Measurements from ENCODE around the gene CELA3A.
"Not testable (repeated sequence)": the region's sequence is repeated elsewhere in the genome, so short reads cannot be mapped to it uniquely, and the experiment has no call there.

Gene CELA3A

DNA sequence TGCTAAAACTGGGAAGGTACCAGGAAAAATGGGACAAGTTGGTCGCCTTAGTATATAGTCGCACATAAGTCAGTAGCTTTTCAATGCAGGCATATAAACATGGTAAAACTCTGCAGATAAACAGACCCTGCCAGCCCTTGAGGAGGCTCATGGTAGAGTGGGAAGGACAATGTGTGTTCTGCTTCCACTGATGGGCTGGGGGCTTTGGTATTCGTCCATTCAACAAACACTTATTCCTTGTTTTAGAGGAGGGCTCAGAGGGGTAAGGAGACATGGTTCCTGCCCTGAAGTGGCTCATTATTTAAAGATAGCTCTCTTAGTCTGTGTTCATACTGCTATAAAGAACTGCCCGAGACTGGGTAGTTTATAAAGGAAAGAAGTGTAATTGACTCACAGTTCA is 11.3 kb downstream of the CELA3A start:
- in situ Hi-C loops (cut with MboI; ENCODE audit: low sequenced_read_pairs): not testable (repeated sequence)

DNA sequence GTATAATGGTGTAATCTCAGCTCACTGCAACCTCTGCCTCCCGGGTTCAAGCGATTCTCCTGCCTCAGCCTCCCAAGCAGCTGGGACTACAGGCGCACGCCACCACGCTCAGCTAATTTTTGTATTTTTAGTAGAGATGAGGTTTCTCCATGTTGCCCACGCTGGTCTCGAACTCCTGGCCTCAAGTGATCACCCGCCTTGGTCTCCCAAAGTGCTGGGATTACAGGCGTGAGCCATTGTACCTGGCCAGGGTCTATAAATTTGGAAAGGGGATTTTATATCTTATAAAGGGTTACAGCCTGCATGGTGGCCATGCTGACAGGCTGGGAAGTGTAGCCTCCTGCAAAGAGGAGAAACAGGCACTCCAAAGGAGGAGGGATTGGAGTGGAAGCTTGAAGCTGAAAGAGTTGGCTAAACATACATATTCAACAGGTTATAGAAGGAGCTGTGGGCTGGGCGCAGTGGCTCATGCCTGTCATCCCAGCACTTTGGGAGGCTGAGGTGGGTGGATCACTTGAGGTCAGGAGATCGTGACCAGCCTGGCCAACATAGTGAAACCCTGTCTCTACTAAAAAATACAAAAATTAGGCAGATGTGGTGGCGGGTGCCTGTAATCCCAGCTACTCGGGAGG is 13.2 kb downstream of the CELA3A start:
- in situ Hi-C loops (cut with MboI; ENCODE audit: low sequenced_read_pairs): not testable (repeated sequence)

DNA sequence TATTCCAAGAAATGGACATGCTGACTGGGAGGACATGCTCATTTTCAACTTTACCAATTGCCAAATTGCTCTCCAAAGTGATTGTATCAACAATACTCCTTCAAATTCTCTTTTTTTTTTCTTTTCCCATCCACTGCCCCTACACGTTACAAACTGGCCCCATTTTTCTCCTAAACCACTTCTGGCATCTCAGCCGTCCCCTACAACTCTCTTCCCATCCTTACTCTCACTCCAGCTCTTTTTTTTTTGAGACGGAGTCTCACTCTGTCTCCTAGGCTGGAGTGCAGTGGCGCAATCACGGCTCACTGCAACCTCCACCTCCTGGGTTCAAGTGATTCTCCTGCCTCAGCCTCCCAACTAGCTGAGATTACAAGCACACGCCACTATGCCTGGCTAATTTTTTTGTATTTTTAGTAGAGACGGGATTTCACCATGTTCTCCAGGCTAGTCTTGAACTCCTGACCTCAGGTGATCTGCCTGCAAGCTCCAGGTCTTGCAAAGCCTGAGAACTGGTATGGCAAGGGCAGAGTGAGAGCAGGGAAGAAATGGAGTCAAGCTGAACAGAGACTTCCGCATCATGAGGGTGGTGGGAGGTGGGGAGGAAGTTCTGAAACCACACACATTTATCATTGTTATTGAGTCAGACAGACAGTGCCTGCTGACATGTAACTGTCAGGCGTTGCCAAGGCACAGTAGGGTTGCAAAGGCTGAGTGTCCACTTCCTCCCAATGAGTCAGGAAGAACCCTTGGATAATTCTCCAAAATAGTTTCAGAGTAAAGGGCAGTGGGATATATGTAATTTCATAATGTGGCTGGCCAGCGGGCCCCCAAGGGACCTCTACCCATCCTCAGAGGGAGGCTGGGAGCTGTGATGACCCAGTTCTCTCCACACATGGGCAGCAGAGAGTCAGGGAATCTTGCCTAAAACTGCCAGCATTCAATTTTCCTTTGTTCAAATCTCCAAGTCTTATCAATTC is 17.4 kb downstream of the CELA3A start:
- in situ Hi-C loops (cut with MboI; ENCODE audit: low sequenced_read_pairs): no loop called here

DNA sequence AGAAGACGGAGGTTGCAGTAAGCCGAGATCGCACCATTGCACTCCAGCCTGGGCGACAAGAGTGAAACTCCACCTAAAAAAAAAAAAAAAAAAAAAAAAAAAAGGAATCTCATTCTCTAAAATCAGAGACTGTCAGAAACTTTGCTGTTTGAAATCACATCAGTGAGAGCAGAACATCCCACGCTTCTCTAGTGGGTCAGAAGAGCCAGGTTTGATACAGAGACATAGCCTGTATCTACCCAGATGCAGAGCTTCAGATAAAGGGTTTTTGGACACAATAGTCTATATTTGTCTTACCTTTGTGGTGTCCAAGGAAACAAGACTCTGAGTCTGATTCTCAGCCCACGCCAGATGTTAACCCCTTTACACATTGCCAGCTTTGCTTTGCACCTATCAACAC is 19.6 kb downstream of the CELA3A start:
- in situ Hi-C loops (cut with MboI; ENCODE audit: low sequenced_read_pairs): no loop called here

DNA sequence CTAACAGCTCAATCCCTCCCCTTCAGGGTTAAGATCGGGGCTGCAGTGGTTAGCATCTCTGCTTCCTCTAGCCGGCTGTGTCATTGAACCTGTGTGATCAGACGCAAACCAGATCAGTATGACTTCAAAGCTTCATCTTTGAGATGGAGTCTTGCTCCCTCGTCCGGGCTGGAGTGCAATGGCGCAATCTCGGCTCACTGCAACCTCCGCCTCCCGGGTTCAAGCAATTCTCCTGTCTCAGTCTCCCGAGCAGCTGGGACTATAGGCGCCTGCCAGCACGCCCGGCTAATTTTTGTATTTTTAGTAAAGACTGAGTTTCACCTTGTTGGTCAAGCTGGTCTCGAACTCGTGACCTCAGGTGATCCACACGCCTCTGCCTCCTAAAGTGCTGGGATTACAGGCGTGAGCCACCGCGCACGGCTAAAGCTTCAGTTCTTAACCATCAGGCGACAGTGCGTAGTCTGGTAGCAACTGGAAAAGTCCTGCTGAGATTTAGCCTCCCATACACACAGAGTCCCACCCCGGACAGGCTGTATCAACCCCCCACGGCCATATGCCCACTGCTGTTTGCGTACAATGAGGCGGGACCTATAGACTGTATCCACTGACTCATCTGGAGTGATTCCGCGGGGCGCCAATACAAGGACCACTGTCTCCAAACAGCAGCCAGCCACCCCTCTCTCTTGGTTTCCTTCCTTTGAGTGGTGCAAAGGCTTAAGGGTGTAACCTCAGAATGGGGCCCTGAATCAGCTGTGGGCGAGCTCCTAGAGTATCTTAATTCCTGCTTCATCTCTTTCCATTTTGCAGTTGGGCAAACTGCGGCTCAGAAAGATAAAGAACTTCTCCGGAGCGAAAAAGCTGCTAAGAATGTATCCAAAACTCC is 23.3 kb downstream of the CELA3A start:
- in situ Hi-C loops (cut with MboI; ENCODE audit: low sequenced_read_pairs): no loop called here

DNA sequence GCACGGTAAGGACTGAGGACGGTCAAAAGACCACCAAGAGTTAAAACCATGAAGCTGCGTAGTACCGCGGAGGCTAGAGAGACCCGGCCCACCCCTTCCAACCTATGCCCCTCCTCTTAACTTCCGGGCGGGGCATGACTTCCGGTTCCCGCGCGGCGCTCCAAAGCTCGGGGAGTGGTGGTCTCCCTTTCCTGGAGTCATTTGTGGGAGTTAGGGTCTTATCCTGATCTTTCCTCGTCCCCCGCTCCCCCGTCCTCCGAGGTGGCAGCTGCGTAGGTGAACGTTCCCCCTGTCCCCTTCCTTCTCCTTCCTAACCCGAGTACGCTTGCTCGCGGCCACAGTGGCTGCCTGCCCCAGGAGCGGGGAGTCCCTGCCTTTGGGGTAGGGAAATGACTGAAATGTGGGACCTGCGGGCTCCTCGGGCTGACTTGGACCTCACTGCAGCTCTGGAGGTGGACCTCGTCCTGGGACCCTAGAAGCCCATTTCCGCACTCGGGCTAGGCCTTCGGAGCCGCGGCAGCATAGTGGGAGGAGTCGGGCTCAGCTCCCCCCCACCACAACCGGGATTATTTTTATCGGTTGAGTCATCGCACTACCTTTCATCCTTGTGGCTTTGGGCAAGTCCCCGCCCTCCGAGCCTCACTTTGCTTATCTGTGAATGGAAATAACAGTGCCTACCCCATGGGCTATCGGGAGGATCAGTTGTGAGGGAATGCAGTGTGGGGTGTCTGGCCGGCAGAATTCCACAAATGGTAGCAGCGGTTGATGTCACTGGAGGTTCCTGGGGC is 24.1 kb downstream of the CELA3A start:
- in situ Hi-C loops (cut with MboI; ENCODE audit: low sequenced_read_pairs): no loop called here

DNA sequence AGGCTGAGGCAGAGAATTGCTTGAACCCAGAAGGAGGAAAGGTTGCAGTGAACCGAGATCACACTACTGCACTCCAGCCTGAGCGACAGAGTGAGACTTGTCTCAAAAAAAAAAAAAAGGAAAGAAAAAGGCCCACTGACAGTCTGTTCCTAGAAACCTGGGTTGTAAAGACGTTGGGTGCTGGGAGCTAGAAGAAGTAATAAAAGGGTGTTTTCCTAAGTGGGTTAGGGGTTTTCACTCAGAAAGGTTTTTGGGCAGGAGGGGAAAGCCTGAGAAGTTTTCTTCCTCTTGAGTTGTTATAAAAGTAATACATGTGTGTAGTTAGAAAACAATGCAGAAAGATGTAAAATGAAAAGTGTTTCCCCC is 25.4 kb downstream of the CELA3A start:
- in situ Hi-C loops (cut with MboI; ENCODE audit: low sequenced_read_pairs): no loop called here

DNA sequence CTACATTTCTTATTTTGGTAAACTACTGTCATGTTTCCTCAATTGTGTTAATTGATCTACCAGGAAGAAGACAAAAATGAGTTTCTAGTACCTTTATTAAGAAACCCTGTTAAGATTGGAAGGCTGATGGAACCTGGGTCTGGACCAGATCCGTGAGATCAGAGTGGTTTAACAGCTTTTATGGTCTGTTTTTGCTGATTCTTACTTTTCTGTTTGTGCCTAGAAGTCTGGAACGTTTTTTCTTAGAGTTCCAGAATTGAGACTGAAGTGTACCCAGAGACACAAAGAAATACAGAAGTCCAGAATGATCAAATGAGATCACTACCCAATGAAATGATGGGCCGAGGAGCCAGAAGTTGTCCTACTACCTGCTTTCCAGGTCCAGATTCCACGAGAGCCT is 28.6 kb downstream of the CELA3A start:
- in situ Hi-C loops (cut with MboI; ENCODE audit: low sequenced_read_pairs): no loop called here

DNA sequence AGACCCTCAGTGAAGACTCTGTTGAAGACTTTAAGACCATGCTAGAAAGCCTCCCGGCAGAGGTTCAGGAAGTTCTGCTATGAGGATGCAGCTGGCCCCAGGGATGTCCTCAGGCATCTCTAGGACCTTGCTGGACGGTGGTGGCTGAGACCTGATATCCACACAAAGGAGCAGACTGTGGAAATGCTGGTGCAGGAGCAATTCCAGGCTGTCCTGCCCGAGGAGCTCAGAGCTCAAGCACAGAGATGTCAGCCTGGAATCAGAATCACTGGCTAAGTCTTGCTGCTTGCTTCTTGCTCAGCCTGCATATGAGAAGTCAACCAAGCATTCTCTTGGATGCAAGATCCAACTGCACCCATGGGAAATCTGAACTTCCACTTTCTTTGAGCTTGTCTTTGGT is 29.0 kb downstream of the CELA3A start:
- in situ Hi-C loops (cut with MboI; ENCODE audit: low sequenced_read_pairs): no loop called here

DNA sequence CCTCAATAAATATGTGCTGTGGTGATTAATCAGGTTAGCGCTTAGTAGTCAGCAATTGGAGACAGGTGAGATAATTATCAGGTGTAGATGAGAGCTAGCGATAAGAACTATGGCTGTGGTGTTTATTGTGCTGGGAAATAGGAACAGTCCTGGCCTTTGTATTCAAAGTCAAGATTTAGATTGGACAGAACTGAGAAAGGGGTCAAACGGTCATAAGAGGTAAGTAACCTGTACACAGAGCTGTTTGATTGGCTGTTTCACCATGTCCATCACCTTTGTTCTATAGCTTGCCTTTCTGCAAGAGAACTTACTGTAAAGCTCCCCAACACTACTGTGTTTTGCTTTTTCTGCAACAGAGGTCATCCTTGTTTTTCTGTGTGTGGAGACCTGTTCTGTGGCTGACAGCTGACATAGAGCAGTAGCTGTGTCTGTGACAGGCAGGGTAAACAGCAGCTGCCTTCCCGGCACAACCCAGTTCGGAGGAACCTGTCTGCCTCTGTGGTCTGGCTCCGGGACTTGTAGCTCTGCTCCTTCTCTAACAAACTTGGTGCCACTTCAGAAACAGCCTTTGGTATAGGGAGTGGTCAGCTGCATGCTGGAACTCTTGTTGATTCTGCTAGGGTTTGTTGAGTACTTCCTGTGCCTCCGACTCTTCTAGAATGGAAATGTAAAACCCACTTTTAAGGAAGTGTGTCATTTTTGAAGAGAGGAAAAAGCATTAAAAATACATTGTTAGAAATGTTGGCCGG is 29.9 kb downstream of the CELA3A start:
- in situ Hi-C loops (cut with MboI; ENCODE audit: low sequenced_read_pairs): no loop called here

DNA sequence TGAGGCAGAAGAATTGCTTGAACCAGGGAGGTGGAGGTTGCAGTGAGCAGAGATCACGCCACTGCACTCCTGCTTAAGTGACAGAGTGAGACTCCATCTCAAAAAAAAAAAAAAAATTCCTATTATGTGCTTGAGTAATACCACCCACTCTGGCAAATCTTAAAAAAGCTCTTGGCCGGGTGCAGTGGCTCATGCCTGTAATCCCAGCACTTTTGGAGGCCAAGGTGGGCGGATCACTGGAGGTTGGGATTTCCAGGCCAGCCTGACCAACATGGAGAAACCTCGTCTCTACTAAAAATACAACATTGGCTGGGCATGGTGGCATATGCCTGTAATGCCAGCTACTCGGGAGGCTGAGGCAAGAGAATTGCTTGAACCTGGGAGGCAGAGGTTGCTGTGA is 33.4 kb downstream of the CELA3A start:
- in situ Hi-C loops (cut with MboI; ENCODE audit: low sequenced_read_pairs): not testable (repeated sequence)

DNA sequence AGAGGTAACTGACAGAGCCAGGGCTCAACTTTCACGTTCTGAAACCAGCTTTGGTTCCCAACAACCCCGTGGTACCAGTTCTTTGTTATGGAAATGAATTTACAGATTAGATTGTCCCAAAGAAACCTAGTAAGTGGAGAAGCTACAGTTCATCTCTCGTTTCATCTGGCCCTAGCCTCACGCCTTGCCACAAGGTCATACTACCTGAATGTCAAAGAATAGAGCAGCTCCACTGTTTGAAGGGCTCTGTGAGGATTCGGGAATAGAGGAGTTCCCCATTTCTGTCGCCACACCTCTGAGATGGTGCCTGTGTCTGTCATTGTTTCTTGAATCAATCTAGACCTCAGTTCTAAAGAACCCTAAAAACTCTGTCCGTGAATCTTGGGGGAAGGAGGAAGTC is 36.1 kb downstream of the CELA3A start:
- in situ Hi-C loops (cut with MboI; ENCODE audit: low sequenced_read_pairs): no loop called here

DNA sequence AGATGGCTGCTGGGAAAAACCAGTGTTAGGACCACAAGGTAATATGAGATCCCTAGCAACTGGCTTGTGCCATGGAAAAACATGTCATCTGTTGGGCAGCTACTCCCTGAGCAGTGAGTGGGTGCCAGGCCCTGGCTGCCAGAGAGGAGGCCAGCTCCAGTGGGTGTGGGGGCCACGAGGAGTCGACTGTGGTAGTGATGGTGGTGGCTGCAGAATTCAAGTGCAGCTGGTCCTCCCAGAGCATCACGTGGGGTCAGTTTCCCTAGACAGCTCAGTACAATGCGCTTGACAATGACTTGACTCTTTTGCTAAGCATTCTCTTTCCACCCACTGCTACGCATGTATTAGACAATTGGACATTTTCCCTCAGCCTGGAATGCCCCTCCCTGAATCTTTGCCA is 36.6 kb downstream of the CELA3A start:
- in situ Hi-C loops (cut with MboI; ENCODE audit: low sequenced_read_pairs): no loop called here

DNA sequence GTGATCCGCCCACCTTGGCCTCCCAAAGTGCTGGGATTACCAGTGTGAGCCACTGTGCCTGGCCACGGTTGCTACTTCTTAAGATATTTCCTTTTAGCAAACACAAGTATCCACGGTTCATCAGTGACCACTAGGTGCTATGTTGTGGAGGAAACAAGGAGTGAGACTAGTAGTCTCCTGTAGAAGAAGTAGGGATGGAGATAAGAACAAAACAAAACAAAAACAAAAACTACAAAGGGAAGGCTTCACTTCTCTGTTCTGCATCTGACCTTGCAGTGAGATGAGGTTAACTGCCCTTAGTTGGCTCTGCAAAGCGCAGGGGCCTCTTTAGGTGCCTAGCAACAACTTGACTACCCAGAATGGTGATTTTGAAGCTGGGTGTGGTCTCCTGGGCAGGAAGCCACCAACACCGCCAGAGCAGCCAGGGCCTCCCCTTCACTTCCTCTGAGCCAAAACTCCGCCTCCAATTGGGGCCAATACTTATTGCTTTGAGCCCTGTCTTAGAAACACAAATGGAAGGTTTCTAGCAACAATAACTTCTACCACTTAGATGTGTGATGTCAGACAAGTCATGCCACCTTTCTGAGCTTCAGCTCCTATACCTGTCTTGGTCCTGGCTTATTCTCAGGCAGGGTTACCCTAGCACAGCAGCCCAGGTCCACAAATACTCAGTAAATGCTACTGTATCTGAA is 38.3 kb downstream of the CELA3A start:
- in situ Hi-C loops (cut with MboI; ENCODE audit: low sequenced_read_pairs): no loop called here

DNA sequence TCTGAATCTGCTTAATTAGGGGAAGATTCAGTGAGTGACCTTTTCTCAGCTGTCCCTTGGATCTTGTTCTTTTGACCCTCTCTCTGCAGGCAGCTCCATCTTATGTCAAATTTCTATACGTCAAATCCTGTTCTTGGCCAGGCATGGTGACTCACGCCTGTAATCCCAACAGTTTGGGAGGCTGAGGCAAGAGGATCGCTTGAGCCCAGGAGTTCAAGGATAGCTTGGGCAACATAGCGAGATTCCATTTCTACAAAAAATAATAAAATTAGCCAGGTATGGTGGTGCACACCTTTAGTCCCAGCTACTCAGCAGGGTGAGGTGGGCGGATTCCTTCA is 38.8 kb downstream of the CELA3A start:
- in situ Hi-C loops (cut with MboI; ENCODE audit: low sequenced_read_pairs): no loop called here

DNA sequence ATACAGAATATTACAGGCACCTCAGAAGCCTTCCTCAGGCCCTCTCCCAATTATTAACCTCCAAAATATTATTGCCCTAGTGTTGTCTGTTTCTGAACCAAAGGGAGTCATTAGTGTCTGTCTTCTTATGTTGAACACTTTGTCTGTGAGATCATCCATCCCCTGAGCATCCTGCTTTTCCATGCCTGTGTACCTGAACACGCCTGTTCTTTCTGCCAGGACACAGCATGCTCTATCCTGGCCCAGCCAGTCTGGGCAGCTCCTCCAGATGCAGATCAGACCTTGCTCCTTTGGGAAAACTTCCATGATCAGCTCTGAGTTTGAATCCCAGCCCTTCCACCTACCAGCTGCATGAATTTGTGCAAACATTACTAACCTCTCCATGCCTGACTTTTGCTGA is 40.0 kb downstream of the CELA3A start:
- in situ Hi-C loops (cut with MboI; ENCODE audit: low sequenced_read_pairs): no loop called here

DNA sequence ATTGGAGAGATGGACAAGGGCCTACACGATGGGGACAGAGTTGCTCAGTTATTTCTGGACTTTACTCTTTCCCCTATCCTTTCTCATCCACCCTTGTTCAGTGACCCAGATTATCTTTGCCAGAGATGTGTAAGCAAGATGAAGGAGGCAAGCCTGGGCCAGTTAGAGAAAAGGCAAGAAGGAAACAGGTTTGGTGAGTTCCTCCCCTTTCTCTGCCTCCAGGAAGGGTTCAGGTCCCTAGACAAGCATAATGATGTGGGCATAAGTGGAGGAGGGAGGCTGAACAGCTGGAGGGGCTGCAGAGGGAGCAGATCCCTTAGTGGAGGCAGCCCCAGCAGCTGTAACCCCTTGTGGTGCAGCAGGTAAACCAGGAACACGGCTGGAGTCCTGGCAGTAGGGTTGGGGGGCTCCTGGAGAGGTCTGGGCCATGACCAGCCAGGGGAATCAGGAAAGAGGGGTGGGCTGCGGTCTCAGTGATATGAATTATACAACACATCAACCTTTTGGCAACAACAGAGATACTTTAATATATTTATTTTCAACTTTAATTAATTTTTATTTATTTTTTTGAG is 41.8 kb downstream of the CELA3A start:
- in situ Hi-C loops (cut with MboI; ENCODE audit: low sequenced_read_pairs): no loop called here

DNA sequence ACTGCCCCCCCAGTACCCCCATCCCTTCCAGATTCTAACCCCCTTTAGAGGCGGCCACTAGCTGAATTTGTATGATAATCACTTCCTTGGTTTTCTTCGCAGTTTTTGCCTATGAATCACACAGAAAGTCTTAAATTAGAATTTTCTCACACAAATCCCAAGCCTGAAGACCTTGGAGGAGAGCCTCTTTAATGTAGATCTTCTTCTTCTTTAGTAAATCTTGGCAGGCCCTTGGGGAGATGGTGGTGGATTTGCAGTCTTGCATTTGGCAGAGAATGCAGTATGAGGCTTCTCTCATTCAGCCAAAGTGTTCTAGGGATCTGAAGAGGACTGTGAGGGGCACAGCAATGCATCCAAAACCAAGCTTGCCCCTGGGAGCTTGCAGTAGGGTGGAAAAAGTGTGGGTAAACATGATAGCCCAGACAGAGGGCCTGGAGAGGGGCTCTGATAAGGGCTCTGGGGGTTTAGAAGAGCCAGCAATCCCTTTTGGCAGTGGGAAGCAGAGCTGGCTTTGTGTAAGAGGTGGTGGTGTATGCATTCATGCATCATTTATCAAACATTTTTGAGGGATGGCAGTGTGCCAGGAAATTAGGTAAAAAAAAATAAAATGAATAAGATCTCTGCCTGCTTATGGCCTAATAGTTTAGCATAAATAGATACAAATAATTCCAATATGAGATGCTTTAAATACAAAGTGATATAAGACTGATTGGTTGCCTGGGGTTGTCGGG is 43.4 kb downstream of the CELA3A start:
- in situ Hi-C loops (cut with MboI; ENCODE audit: low sequenced_read_pairs): no loop called here

Data from HL-60/S4 treated with retinoic acid at 250 ng/mL for 4 days and 3 days (cell line).